Measurements from ENCODE around the gene GNAL.
"Not testable (repeated sequence)": the region's sequence is repeated elsewhere in the genome, so short reads cannot be mapped to it uniquely, and the experiment has no call there.

The GNAL gene

DNA sequence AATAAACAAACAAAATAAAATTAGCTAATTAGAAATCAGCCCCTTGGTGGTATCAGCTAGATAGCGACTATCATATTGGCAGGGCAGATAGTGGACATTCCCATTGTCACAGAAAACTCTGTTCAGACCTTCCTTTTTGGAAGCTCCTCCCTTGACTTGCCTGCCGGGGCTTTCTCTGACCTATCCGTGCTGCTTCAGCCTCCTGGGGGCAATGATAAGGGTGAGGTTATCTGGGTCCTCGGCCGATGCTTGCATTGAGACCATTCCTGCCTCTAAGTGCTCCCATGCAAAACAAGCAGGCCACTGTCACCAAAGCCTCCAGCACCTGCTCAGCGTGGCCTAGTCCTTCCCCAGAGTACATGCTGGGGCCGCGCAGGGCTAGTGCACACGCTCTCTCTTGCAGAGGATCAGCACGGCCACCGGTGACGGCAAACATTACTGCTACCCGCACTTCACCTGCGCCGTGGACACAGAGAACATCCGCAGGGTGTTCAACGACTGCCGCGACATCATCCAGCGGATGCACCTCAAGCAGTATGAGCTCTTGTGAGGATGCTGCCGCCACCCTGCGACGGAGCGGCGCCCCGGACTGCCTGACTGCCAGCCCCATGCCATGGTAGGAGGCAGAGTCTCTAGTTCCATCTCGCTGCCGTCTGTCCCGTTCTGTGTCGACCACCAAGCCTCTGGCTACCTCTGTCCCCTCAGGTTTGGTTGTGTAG is 191.7 kb downstream of the GNAL start:
- no peak for DNase-seq (ENCODE audit: low read depth)

- DNase-seq (ENCODE audit: low read depth) = no peak
These were observed 193.6 kb downstream of the GNAL start for GRCh38 chr18:11882636-11883035.

DNA sequence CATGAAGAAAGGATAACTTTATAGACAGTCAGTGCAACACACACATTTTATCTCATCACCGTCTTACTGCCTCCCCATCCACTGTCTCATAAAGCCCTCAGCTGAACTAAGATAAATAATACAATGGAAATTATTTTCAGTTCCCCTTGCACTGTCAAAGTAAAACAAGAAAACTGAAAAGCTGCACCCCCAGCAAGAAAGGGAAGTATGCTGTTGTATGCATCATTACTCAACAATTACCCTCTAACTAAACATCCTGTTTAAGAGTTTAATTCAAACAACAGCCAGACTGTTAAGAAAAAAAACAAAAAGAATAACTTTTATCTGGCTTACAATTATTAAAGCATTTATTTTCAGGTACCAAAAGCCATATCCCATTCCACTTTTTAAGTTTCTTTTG is 194.1 kb downstream of the GNAL start:
- DNase-seq (ENCODE audit: low read depth) = no peak

DNA sequence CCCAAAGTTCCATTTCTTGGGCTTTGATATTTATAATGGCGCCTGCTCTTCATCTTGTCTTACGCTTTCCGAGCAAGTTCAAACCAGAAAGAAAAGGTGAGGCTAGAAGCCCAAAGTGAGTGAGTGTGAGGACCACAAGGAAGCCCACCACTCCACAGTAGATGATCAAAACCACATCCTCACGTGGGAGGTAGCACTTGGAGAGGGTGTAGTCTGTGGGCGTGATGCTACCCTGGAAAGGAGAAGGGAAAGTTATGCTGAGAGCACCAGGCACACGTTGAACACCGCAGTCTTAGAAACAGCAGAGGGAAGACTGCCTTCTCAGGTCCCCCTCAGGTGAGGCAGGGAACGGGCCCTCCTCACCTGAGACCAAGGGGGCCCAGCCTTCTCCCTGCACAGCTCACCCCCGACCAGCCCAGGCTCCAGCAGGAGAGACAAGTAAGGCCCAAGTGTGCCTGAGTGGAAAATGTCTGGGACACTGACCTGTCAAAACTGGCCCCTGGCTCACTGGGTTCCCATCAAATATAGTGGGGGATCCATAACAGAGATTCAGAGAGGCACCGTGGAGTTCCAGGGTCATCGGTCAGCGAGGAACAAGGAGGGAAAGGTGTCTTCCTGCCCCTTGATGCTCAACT is 195.4 kb downstream of the GNAL start:
- no peak for DNase-seq (ENCODE audit: low read depth)

DNA sequence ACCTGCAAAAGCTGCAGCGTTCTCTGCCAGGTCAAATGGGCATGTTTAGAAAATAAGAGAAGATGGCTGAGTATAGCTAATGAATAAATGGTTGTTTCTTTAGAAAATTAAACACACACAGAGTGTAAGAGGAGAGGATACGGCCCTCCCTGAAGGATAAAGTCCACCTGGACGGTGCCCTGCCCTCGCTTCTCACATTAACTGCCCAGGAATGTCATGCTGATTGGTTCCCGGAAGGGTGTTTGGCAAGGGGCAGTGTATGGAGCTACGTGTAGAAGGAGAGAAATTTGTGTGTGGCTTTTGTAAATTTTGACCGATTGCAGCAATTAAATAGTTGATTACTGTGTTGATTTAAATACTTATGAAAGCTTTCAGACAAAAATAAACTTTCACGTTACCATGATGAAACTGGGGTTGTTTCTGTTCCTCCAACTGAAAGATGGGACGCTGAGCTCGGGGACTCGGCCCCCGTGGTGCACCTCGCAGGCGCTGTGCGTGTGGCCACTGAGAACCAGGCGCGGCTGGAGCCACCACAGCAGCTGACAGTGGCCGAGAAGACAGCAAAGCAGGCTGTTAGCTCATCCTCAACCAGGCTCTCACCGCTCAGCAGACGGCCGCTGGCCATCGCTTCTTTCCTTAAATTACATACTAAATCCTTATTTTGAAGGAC is 196.3 kb downstream of the GNAL start:
- DNase-seq (ENCODE audit: low read depth) = no peak

GRCh38 chr18:11886577-11887110 is 197.6 kb downstream of the GNAL start:
- DNase-seq (ENCODE audit: low read depth) = no peak

- DNase-seq (ENCODE audit: low read depth) = no peak
These were observed 198.5 kb downstream of the GNAL start for GRCh38 chr18:11887328-11888128.

GRCh38 chr18:11888726-11889125 is 199.7 kb downstream of the GNAL start:
- DNase-seq (ENCODE audit: low read depth) = no peak

GRCh38 chr18:11889284-11889683 is 200.2 kb downstream of the GNAL start:
- no peak for DNase-seq (ENCODE audit: low read depth)

DNA sequence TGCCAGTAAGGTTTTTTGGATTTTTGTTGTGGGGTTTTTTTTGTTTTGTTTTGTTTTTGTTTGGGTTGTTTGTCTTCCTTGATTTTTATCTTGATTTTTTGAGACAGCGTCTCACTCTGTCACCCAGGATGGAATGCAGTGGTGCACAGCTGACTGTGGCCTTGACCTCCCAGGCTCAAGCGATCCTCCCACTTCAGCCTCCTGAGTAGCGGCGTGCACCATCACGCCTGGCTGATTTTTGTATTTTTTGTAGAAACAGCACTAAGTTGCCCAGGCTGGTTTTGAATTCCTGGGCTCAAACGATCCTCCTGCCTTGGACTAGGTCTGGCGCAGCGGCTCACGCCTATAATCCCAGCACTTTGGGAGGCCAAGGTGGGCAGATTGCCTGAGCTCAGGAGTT is 202.7 kb downstream of the GNAL start:
- no peak for DNase-seq (ENCODE audit: low read depth)

- DNase-seq (ENCODE audit: low read depth) = not testable (repeated sequence)
These were observed 203.4 kb downstream of the GNAL start for GRCh38 chr18:11892438-11892837.

GRCh38 chr18:11897781-11898180 is 208.7 kb downstream of the GNAL start:
- DNase-seq (ENCODE audit: low read depth) = no peak

DNA sequence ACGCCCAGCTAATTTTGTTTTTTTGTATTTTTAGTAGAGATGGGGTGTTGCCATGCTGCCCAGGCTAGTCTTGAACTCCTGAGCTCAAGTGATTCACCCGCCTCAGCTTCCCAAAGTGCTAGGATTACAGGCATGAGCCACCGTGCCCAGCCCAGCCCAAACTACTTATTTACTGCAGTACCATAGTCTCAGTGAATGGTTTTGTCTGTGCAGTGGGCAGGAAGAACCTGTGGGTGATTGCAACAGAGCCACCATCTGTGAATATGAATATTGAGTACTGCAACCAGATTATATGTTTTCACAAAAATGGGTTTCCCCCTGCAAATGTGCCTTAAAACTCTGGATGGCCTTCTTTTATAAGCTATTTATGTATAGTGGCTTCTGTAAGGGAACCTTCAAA is 210.0 kb downstream of the GNAL start:
- no peak for DNase-seq (ENCODE audit: low read depth)

GRCh38 chr18:11901826-11902438 is 212.9 kb downstream of the GNAL start:
- no peak for DNase-seq (ENCODE audit: low read depth)

GRCh38 chr18:11902522-11903292 is 213.6 kb downstream of the GNAL start:
- no peak for DNase-seq (ENCODE audit: low read depth)

GRCh38 chr18:11905613-11906012 is 216.5 kb downstream of the GNAL start:
- DNase-seq (ENCODE audit: low read depth) = no peak

DNA sequence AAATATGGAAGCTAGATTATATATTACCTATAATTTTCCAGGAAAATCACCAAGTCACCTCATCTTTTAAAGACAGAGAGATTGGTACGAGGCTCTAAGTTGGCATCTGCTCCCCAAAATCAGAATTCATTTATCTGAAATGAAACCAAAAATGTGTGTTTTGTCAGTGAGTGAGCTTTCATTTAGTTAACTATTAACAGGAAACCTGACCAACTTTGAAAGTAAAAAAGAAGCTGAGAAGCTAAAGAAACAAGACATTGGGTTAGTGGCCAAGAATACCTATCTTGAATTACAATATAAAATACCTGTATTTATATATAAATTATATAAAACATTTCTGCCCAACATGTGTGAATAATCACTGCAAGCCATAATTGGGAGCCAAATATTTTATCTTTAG is 217.1 kb downstream of the GNAL start:
- no peak for DNase-seq (ENCODE audit: low read depth)

- no peak for DNase-seq (ENCODE audit: low read depth)
These were observed 218.1 kb downstream of the GNAL start for GRCh38 chr18:11906926-11907874.

- peak; percentile 80 for DNase-seq (ENCODE audit: low read depth)
These were observed 219.4 kb downstream of the GNAL start, which contains the start of gene MPPE1 for GRCh38 chr18:11908182-11909060. Gene MPPE1, minus strand, starts transcription at chr18:11908317. Its CDS starts 11,053 bp downstream, at chr18:11897264.

Measured in activated T-helper 1 cell treated with Interleukin-2 at 50 U/mL for 16 hours (primary cell).